ENCODE results near the gene MPRIP. TPM values are rescaled to one million over a fixed set of nuclear protein-coding genes. Genes with fewer than 3 reads are reported as not detected.
"Not testable (repeated sequence)": the region's sequence is repeated elsewhere in the genome, so short reads cannot be mapped to it uniquely, and the experiment has no call there.

MPRIP gene
- 275 and 367 TPM in 2 replicates for total RNA-seq (ENCODE audit: low replicate concordance)
- long read RNA-seq, full-length matches to known transcripts = 1 of 49 reads
- long read RNA-seq, partial matches to known transcripts = 30 of 49 reads
- long read RNA-seq, other reads (novel, unspliced or antisense) = 18 of 49 reads

DNA sequence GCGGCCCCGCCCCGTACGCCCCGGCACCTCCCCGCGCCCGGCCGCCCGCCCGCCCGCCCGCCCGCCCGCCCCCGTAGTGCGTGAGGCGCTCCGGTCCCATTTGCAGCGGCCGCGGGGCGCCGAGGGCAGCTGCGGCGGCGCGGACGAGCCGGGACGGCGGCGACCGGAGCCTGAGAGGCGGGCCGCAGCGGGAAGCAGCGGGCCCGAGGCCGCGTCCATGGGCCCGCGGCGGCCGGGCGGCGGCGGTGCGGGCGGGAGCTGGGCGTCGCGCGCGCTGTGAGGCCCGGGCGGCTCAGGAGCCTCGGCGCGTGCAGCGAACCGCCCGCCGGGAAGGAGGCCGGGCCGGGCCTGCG, at the start of gene MPRIP:
TSS of gene MPRIP (plus strand) at position 74 of the 353 bp plus-strand sequence. CDS start 392 bp downstream, outside the sequence.
- Mint-ChIP-seq H3K9me3 (peaks cover 5% of the 10 kb centered on the region), H3K36me3 (peaks cover 12% of the 10 kb centered on the region), H3K27ac (peak within 1 kb of the TSS; percentile 96), H3K4me3 (peak within 1 kb of the TSS; percentile 99), H3K4me1 (ENCODE audit: unreplicated experiment) (peaks cover 46% of the 10 kb centered on the region), H3K27me3 (no peaks in the 10 kb centered on the region)
- no peak for DNase-seq (ENCODE audit: extremely low spot score, unreplicated experiment)
- TF ChIP-seq CTCF (conservative IDR thresholded peaks at IDR 0.05) = no peak

DNA sequence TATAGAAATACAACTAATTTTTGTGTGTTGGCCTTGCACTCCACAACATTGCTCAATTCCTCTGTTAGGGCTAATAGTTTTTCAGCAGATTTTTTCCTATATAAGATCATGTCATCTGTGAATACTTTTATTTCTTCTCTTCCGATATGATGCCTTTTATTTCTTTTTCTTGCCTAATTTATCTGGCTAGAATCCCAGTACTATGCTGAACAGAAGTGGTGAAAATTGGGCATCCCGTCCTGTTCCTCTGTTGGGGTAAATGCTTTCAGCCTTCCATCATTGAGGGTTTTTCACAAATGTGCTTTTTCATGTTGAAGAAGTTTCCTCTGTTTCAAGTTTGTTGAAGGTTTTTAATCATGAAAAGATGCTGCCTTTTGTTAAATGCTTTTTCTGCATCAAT, 47.6 kb upstream of the MPRIP start:
- Mint-ChIP-seq H3K36me3 (no peaks in the 10 kb centered on the region), H3K9me3 (no peaks in the 10 kb centered on the region), H3K4me3 (no peak overlapping the region), H3K27me3 (peaks cover 4% of the 10 kb centered on the region), H3K27ac (no peak overlapping the region), H3K4me1 (ENCODE audit: unreplicated experiment) (no peaks in the 10 kb centered on the region)
- TF ChIP-seq CTCF (conservative IDR thresholded peaks at IDR 0.05) = no peak
- no peak for DNase-seq (ENCODE audit: extremely low spot score, unreplicated experiment)

- H3K27ac Mint-ChIP-seq = no peak overlapping the region
- TF ChIP-seq CTCF (conservative IDR thresholded peaks at IDR 0.05) = no peak
- no peak for DNase-seq (ENCODE audit: extremely low spot score, unreplicated experiment)
- no peaks in the 10 kb centered on the region for H3K36me3 Mint-ChIP-seq
- no peak overlapping the region for H3K4me3 Mint-ChIP-seq
- peaks cover 9% of the 10 kb centered on the region for H3K27me3 Mint-ChIP-seq
- H3K9me3 Mint-ChIP-seq = no peaks in the 10 kb centered on the region
- H3K4me1 Mint-ChIP-seq (ENCODE audit: unreplicated experiment) = no peaks in the 10 kb centered on the region
These were observed 46.3 kb upstream of the MPRIP start for GRCh38 chr17:16995930-16996329.

- not testable (repeated sequence) for H3K4me3 Mint-ChIP-seq; H3K27ac Mint-ChIP-seq; DNase-seq (ENCODE audit: extremely low spot score, unreplicated experiment); H3K27me3 Mint-ChIP-seq; H3K36me3 Mint-ChIP-seq; H3K4me1 Mint-ChIP-seq (ENCODE audit: unreplicated experiment); H3K9me3 Mint-ChIP-seq
These were observed 45.5 kb upstream of the MPRIP start for GRCh38 chr17:16996726-16997125.

GRCh38 chr17:16997514-16998429, 44.5 kb upstream of the MPRIP start:
- no peaks in the 10 kb centered on the region for H3K4me1 Mint-ChIP-seq (ENCODE audit: unreplicated experiment)
- peaks cover 9% of the 10 kb centered on the region for H3K27me3 Mint-ChIP-seq
- H3K4me3 Mint-ChIP-seq = no peak overlapping the region
- DNase-seq (ENCODE audit: extremely low spot score, unreplicated experiment) = no peak
- no peaks in the 10 kb centered on the region for H3K36me3 Mint-ChIP-seq
- TF ChIP-seq CTCF (conservative IDR thresholded peaks at IDR 0.05) = no peak
- H3K9me3 Mint-ChIP-seq = no peaks in the 10 kb centered on the region
- no peak overlapping the region for H3K27ac Mint-ChIP-seq

- H3K4me1 Mint-ChIP-seq (ENCODE audit: unreplicated experiment) = peaks cover 4% of the 10 kb centered on the region
- no peak overlapping the region for H3K4me3 Mint-ChIP-seq
- no peaks in the 10 kb centered on the region for H3K36me3 Mint-ChIP-seq
- TF ChIP-seq CTCF (conservative IDR thresholded peaks at IDR 0.05) = no peak
- H3K9me3 Mint-ChIP-seq = no peaks in the 10 kb centered on the region
- H3K27ac Mint-ChIP-seq = no peak overlapping the region
- DNase-seq (ENCODE audit: extremely low spot score, unreplicated experiment) = no peak
- peaks cover 5% of the 10 kb centered on the region for H3K27me3 Mint-ChIP-seq
These were observed 42.2 kb upstream of the MPRIP start for GRCh38 chr17:16999931-17000625.

Data from type B pancreatic cell (in vitro differentiated cells).